ENCODE measurements around the gene KSR1.

The KSR1 gene

DNA sequence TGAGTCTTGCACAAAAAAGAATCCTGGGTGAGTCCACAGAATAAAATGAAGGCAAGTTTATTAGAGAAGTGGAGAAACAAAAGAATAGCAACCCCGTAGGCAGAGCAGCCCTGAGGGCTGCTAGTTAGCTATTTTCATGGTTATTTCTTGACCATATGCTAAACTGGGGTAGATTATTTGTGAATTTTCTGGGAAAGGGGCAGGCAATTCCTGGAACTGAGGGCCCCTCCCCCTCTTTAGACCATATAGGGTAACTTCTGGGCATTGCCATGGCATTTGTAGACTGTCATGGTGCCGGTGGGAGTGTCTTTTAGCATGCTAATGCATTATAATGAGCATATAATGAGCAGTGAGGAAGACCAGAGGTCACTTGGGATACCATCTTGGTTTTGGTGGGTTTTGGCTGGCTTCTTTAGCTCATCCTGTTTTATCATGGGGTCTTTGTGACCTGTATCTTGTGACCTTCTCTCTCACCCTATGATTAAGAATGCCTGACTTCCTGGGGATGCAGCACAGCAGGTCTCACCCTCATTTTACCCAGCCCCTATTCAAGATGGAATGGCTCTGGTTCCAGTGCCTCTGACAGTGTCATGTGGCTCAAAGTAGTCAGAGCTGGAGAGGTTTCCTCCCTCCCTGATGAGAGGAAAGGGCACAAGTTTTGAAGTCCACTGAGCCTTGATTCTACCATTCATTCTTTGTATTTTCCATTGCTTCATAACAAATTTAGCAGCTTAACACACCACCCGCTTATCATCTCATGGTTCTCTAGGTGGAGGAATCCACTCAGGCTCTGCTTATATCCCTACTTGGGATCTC is 119.1 kb downstream of the KSR1 start:
- no peak overlapping the region for H2AFZ ChIP-seq (ENCODE audit: low read depth)
- H3K4me1 ChIP-seq (ENCODE audit: low read depth, poor library complexity, severe bottlenecking) = no peaks in the 10 kb centered on the region
- H3K27me3 ChIP-seq (ENCODE audit: insufficient read depth, low read depth) = no peaks in the 10 kb centered on the region
- TF ChIP-seq, protein P1, sequence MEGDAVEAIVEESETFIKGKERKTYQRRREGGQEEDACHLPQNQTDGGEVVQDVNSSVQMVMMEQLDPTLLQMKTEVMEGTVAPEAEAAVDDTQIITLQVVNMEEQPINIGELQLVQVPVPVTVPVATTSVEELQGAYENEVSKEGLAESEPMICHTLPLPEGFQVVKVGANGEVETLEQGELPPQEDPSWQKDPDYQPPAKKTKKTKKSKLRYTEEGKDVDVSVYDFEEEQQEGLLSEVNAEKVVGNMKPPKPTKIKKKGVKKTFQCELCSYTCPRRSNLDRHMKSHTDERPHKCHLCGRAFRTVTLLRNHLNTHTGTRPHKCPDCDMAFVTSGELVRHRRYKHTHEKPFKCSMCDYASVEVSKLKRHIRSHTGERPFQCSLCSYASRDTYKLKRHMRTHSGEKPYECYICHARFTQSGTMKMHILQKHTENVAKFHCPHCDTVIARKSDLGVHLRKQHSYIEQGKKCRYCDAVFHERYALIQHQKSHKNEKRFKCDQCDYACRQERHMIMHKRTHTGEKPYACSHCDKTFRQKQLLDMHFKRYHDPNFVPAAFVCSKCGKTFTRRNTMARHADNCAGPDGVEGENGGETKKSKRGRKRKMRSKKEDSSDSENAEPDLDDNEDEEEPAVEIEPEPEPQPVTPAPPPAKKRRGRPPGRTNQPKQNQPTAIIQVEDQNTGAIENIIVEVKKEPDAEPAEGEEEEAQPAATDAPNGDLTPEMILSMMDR (conservative IDR thresholded peaks at IDR 0.05; ENCODE audit: low read depth, low read length) = no peak
- H3K9ac ChIP-seq = no peak overlapping the region
- H3K36me3 ChIP-seq (ENCODE audit: insufficient read depth) = no peaks in the 10 kb centered on the region
- H3K4me2 ChIP-seq = no peak overlapping the region
- no peaks in the 10 kb centered on the region for H3K79me2 ChIP-seq (ENCODE audit: insufficient read depth, low read depth)
- no peaks in the 10 kb centered on the region for H4K20me1 ChIP-seq (ENCODE audit: insufficient read depth)
- H3K4me3 ChIP-seq (IDR thresholded peaks at IDR 0.05; ENCODE audit: insufficient read depth, low read depth, low read length) = no peak overlapping the region
- no peak overlapping the region for H3K27ac ChIP-seq

DNA sequence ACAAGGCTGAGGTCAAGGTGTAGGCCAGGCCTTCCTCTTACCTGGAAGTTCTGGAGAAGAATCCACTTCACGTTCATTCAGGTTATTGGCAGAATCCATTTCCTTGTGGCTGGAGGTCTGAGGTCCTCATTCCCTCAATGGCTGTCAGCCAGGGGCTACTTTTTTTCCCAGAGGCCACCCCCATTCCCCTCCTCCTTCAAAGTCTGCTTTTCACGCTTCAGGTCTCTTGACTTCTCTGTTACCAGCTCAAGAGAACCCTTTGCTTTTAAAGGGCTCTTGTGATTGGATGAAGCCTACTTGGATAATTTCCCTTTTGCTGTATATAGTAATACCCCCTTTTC is 119.6 kb downstream of the KSR1 start:
- Histone ChIP-seq H3K27me3 (ENCODE audit: insufficient read depth, low read depth) (no peaks in the 10 kb centered on the region), H3K79me2 (ENCODE audit: insufficient read depth, low read depth) (no peaks in the 10 kb centered on the region), H3K4me2 (no peak overlapping the region), H2AFZ (ENCODE audit: low read depth) (no peak overlapping the region), H3K4me3 (IDR thresholded peaks at IDR 0.05; ENCODE audit: insufficient read depth, low read depth, low read length) (no peak overlapping the region), H3K36me3 (ENCODE audit: insufficient read depth) (no peaks in the 10 kb centered on the region), H4K20me1 (ENCODE audit: insufficient read depth) (no peaks in the 10 kb centered on the region), H3K4me1 (ENCODE audit: low read depth, poor library complexity, severe bottlenecking) (no peaks in the 10 kb centered on the region), H3K27ac (no peak overlapping the region), H3K9ac (no peak overlapping the region)
- TF ChIP-seq, protein P1 (conservative IDR thresholded peaks at IDR 0.05; ENCODE audit: low read depth, low read length) = no peak

GRCh38 chr17:27576477-27577083 is 120.3 kb downstream of the KSR1 start:
- TF ChIP-seq, protein P1 (conservative IDR thresholded peaks at IDR 0.05; ENCODE audit: low read depth, low read length) = no peak
- H4K20me1 ChIP-seq (ENCODE audit: insufficient read depth) = no peaks in the 10 kb centered on the region
- H3K27me3 ChIP-seq (ENCODE audit: insufficient read depth, low read depth) = no peaks in the 10 kb centered on the region
- H3K4me2 ChIP-seq = no peak overlapping the region
- no peak overlapping the region for H3K27ac ChIP-seq
- no peak overlapping the region for H3K9ac ChIP-seq
- no peaks in the 10 kb centered on the region for H3K79me2 ChIP-seq (ENCODE audit: insufficient read depth, low read depth)
- no peaks in the 10 kb centered on the region for H3K36me3 ChIP-seq (ENCODE audit: insufficient read depth)
- H2AFZ ChIP-seq (ENCODE audit: low read depth) = no peak overlapping the region
- no peaks in the 10 kb centered on the region for H3K4me1 ChIP-seq (ENCODE audit: low read depth, poor library complexity, severe bottlenecking)
- H3K4me3 ChIP-seq (IDR thresholded peaks at IDR 0.05; ENCODE audit: insufficient read depth, low read depth, low read length) = no peak overlapping the region

- H3K27me3 ChIP-seq (ENCODE audit: insufficient read depth, low read depth) = no peaks in the 10 kb centered on the region
- no peaks in the 10 kb centered on the region for H3K36me3 ChIP-seq (ENCODE audit: insufficient read depth)
- H3K4me1 ChIP-seq (ENCODE audit: low read depth, poor library complexity, severe bottlenecking) = no peaks in the 10 kb centered on the region
- H4K20me1 ChIP-seq (ENCODE audit: insufficient read depth) = no peaks in the 10 kb centered on the region
- no peak overlapping the region for H2AFZ ChIP-seq (ENCODE audit: low read depth)
- H3K27ac ChIP-seq = no peak overlapping the region
- H3K79me2 ChIP-seq (ENCODE audit: insufficient read depth, low read depth) = no peaks in the 10 kb centered on the region
- TF ChIP-seq, protein P1 (conservative IDR thresholded peaks at IDR 0.05; ENCODE audit: low read depth, low read length) = no peak
- H3K4me3 ChIP-seq (IDR thresholded peaks at IDR 0.05; ENCODE audit: insufficient read depth, low read depth, low read length) = no peak overlapping the region
- H3K4me2 ChIP-seq = no peak overlapping the region
- H3K9ac ChIP-seq = no peak overlapping the region
These were observed 121.0 kb downstream of the KSR1 start for GRCh38 chr17:27577121-27577761.
